Vagina (tissue), 2 donors: ENCODE measurements around the gene CLUH.

Source experiments
- POLR2A ChIP-seq, 2 donors: fragments of 450-650 bp; IDR thresholded peaks; one replicate each; pipeline ENCODE4 v1.6.1; 2017; ENCODE audit warnings: antibody characterized with exemption in 2 of 2, mild to moderate bottlenecking in 2 of 2, moderate library complexity in 2 of 2
- TF ChIP-seq, protein P1 (sequence below), 3 experiments: fragments of 450-650 bp in 2 of 3; fragments of 200-600 bp in 1 of 3; sonication (generic) in 1 of 3; IDR thresholded peaks; one replicate each; pipeline ENCODE4 v1.5.1; 2017 to 2019; ENCODE audit warnings: antibody characterized with exemption in 3 of 3, mild to moderate bottlenecking in 2 of 3, moderate library complexity in 2 of 3

DNA sequence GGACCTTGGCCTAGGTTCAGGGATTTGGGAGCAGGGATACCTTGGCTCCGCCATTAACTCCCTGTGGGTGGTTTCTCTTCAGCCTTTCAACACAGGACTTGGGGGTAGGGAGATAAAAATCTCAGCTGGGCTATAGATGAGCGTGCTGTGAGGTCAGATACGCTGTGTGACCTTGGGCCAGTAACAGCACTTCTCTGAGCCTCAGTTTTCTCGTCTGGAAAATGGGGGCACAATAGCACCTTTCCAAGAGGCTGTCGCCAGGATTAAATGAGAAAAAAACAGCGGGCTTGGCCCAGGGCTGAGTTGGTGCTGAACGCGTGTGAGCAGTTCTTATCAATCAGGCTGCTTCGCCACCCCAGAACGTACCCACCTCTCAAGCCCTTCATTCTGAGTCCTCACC lies 20.2 kb upstream of the CLUH start:
- TF ChIP-seq, protein P1, sequence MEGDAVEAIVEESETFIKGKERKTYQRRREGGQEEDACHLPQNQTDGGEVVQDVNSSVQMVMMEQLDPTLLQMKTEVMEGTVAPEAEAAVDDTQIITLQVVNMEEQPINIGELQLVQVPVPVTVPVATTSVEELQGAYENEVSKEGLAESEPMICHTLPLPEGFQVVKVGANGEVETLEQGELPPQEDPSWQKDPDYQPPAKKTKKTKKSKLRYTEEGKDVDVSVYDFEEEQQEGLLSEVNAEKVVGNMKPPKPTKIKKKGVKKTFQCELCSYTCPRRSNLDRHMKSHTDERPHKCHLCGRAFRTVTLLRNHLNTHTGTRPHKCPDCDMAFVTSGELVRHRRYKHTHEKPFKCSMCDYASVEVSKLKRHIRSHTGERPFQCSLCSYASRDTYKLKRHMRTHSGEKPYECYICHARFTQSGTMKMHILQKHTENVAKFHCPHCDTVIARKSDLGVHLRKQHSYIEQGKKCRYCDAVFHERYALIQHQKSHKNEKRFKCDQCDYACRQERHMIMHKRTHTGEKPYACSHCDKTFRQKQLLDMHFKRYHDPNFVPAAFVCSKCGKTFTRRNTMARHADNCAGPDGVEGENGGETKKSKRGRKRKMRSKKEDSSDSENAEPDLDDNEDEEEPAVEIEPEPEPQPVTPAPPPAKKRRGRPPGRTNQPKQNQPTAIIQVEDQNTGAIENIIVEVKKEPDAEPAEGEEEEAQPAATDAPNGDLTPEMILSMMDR (IDR thresholded peaks at IDR 0.05) = no peak
- no peak for TF ChIP-seq POLR2A (IDR thresholded peaks at IDR 0.05)
